OCI-LY3 (cell line): ENCODE data around the gene MRPL16.

ENCODE experiments used
- H2AFZ ChIP-seq: fragments of 200-600, 300-600 bp; shearing (Covaris generic); 2 replicates; pipeline ENCODE4 v1.6.0; 2014; ENCODE audit warnings: antibody characterized with exemption, low read depth, low read length
- H3K27ac ChIP-seq: fragments of 200-600, 300-600 bp; sonication (generic); 2 replicates; pipeline ENCODE4 v1.5.1; 2014; ENCODE audit warnings: mild to moderate bottlenecking, low read length, moderate library complexity, mixed read lengths
- H3K27me3 ChIP-seq: fragments of 200-600, 300-600 bp; sonication (generic); 2 replicates; pipeline ENCODE4 v1.6.1; 2014; ENCODE audit warnings: low read depth, low read length, mixed read lengths
- H3K36me3 ChIP-seq: fragments of 200-600, 300-600 bp; sonication (generic); replicated peaks from 2 replicates; pipeline ENCODE3; 2014; ENCODE audit warnings: low read depth, low read length, mixed read lengths
- H3K4me1 ChIP-seq: fragments of 300-600, 200-600 bp; sonication (generic); 2 replicates; pipeline ENCODE4 v1.6.1; 2014; ENCODE audit warnings: low read length, mixed read lengths
- H3K4me2 ChIP-seq: fragments of 200-600, 300-600 bp; sonication (generic); 2 replicates; pipeline ENCODE4 v1.6.1; 2014; ENCODE audit warnings: low read length, mixed read lengths
- H3K4me3 ChIP-seq: fragments of 300-600, 200-600 bp; sonication (generic); 2 replicates; pipeline ENCODE4 v1.5.1; 2014; ENCODE audit warnings: antibody characterized with exemption, mild to moderate bottlenecking, low read length, moderate library complexity
- H3K79me2 ChIP-seq: fragments of 300-600, 200-600 bp; shearing (Covaris generic); 2 replicates; pipeline ENCODE4 v1.6.1; 2014; ENCODE audit warnings: mild to moderate bottlenecking, low read length, mixed read lengths
- H3K9ac ChIP-seq: fragments of 300-600, 200-600 bp; shearing (Covaris generic); 2 replicates; pipeline ENCODE4 v1.6.0; 2014; ENCODE audit warnings: mild to moderate bottlenecking, low read length, moderate library complexity
- H3K9me3 ChIP-seq: fragments of 200-600, 300-600 bp; shearing (Covaris generic); 2 replicates; pipeline ENCODE4 v1.6.1; 2014; ENCODE audit warnings: low read length, mixed read lengths; ENCODE audit not compliant: insufficient read depth
- H4K20me1 ChIP-seq: fragments of 200-600, 300-600 bp; sonication (generic); 2 replicates; pipeline ENCODE4 v1.6.1; 2016; ENCODE audit warnings: low read length, mixed read lengths; ENCODE audit not compliant: insufficient read depth
- EZH2phosphoT487 ChIP-seq: fragments of 200-600 bp; shearing (Covaris generic); IDR thresholded peaks from 2 replicates; pipeline ENCODE4 v1.6.1; 2018; ENCODE audit warnings: antibody characterized with exemption, mixed run types, low read depth
- TF ChIP-seq, protein P1 (sequence below): fragments of 200-600, 300-600 bp; sonication (generic); IDR thresholded peaks from 2 replicates; pipeline ENCODE4 v1.5.1; 2014; ENCODE audit warnings: antibody characterized with exemption, low read length, low read depth

Gene MRPL16

DNA sequence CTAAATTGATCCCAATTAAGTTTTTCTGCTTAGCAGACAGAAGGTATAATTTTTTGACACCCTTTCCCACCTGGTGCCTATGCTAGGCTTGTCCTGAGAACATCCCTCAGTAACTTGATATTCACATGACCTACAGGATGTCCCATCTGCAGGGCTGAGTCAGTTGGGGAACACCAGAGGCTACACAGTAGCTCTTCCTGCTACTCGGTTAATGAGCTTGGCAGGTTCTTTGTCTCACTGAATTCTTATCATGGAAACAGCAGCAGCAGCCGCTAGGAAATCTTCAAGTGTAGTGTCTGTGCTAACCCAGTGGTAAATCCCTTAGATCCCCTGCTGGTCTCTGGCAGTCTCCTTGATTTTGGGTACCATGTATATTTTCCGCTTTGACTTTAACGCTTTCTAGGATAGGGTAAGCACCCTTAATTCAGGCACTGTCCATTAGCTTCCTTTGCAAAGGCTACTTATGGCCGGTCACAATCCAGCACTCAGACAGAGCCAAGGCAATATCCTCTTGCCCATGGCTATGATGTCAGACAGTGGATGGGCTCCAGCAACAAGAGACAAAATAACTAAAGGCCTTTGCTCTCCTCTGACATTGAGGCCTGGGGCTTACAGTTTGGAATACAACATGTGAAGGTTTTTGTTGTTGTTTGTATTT, 8.5 kb downstream of the MRPL16 start:
- Histone ChIP-seq H3K36me3 (peaks cover 21% of the 10 kb centered on the region), H3K27ac (no peak overlapping the region), H3K4me1 (no peaks in the 10 kb centered on the region), H3K27me3 (no peaks in the 10 kb centered on the region), H3K4me2 (no peak overlapping the region), H4K20me1 (no peaks in the 10 kb centered on the region), H3K9ac (no peak overlapping the region), H2AFZ (no peak overlapping the region), H3K9me3 (no peaks in the 10 kb centered on the region), H3K4me3 (no peak overlapping the region), H3K79me2 (no peaks in the 10 kb centered on the region)
- TF ChIP-seq EZH2phosphoT487, result no peak
- TF ChIP-seq, protein P1, sequence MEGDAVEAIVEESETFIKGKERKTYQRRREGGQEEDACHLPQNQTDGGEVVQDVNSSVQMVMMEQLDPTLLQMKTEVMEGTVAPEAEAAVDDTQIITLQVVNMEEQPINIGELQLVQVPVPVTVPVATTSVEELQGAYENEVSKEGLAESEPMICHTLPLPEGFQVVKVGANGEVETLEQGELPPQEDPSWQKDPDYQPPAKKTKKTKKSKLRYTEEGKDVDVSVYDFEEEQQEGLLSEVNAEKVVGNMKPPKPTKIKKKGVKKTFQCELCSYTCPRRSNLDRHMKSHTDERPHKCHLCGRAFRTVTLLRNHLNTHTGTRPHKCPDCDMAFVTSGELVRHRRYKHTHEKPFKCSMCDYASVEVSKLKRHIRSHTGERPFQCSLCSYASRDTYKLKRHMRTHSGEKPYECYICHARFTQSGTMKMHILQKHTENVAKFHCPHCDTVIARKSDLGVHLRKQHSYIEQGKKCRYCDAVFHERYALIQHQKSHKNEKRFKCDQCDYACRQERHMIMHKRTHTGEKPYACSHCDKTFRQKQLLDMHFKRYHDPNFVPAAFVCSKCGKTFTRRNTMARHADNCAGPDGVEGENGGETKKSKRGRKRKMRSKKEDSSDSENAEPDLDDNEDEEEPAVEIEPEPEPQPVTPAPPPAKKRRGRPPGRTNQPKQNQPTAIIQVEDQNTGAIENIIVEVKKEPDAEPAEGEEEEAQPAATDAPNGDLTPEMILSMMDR, result no peak

DNA sequence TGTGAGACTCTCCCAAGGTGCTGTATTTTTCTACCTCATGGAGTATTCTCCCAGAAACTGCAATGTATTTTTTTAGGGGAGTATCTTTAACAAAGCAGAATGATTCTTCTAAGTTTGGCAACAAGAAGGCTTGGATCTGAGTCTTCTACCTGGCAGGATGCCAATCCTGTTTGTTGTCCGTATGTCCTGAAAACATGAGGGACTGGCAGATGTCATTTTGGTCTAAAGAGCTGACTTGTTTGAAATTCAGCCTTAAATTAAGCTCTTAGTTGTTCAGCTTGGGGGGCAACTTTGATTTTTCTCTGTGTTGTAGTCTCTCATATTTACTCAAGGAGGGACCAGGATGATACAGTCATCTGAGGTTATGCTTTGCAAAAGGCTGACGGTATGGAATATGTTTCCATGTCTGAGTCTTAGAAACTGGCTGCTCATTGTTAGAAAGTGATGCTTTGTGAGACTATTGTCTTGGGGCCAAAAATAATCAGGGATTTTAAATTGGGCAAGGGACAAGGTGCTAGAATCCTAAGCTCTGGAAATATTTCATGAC, 9.3 kb downstream of the MRPL16 start:
- Histone ChIP-seq H3K27ac (no peak overlapping the region), H3K4me1 (no peaks in the 10 kb centered on the region), H3K4me2 (no peak overlapping the region), H3K9ac (no peak overlapping the region), H3K4me3 (no peak overlapping the region), H3K36me3 (peaks cover 12% of the 10 kb centered on the region), H3K27me3 (no peaks in the 10 kb centered on the region), H2AFZ (no peak overlapping the region), H3K79me2 (no peaks in the 10 kb centered on the region), H3K9me3 (no peaks in the 10 kb centered on the region), H4K20me1 (no peaks in the 10 kb centered on the region)
- TF ChIP-seq, protein P1, result no peak
- no peak for TF ChIP-seq EZH2phosphoT487

GRCh38 chr11:59800390-59801025, 10.1 kb downstream of the MRPL16 start:
- H3K9me3 ChIP-seq, result no peaks in the 10 kb centered on the region
- H3K4me1 ChIP-seq, result no peaks in the 10 kb centered on the region
- no peak overlapping the region for H3K4me3 ChIP-seq
- no peaks in the 10 kb centered on the region for H4K20me1 ChIP-seq
- no peak overlapping the region for H2AFZ ChIP-seq
- no peak overlapping the region for H3K4me2 ChIP-seq
- H3K9ac ChIP-seq, result no peak overlapping the region
- H3K27ac ChIP-seq, result no peak overlapping the region
- TF ChIP-seq, protein P1, result no peak
- TF ChIP-seq EZH2phosphoT487, result no peak
- no peaks in the 10 kb centered on the region for H3K27me3 ChIP-seq
- H3K79me2 ChIP-seq, result no peaks in the 10 kb centered on the region
- peaks cover 8% of the 10 kb centered on the region for H3K36me3 ChIP-seq

DNA sequence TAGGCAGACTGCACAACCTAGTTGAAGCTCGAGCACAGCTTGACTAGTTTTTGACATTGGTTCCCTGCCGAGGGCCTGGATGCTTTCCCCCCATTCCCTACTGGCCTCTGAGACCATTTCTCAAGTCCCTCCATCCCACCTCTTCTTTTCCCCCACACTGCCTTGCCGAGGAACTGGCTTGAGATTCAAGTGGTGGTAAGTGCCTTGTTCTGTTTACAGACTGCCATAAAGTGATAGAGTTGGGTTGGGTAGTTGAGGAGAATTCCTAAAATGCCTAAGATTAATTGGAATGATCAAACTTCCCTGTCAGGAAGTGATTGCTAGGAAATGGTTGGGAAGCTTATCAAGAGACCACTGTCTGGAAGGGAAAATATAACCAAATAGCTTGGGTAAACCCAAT, 16.2 kb downstream of the MRPL16 start:
- no peaks in the 10 kb centered on the region for H3K27me3 ChIP-seq
- H2AFZ ChIP-seq, result no peak overlapping the region
- H3K36me3 ChIP-seq, result peaks cover 4% of the 10 kb centered on the region
- TF ChIP-seq, protein P1, result no peak
- TF ChIP-seq EZH2phosphoT487, result no peak
- H3K4me2 ChIP-seq, result no peak overlapping the region
- H3K4me3 ChIP-seq, result no peak overlapping the region
- H3K27ac ChIP-seq, result no peak overlapping the region
- no peaks in the 10 kb centered on the region for H3K4me1 ChIP-seq
- H3K9ac ChIP-seq, result no peak overlapping the region
- H3K79me2 ChIP-seq, result no peaks in the 10 kb centered on the region
- H4K20me1 ChIP-seq, result no peaks in the 10 kb centered on the region
- no peaks in the 10 kb centered on the region for H3K9me3 ChIP-seq
